Measurements from ENCODE around the gene CC2D2A. TPM values are rescaled to one million over a fixed set of nuclear protein-coding genes. Genes with fewer than 3 reads are reported as not detected.

Gene CC2D2A
- total and polyA plus RNA-seq, 2 experiments from 2014 or later: 13.9 to 15.8 TPM

DNA sequence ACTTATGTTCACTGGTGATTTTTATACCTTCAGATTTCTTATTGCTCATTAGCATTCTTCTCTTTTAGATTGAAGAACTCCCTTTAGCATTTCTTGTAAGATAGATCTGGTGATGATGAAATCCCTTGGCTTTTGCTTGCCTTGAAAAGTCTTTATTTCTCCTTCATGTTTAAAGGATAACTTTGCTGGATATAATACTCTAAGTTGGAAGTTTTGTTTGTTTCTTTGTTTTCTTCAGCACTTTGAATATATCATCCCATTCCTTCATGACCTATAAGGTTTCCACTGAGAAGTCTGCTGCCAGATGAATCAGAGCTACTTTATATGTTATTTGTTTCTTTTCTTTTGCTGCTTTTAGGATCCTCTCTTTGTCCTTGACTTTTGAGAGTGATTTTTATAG is 18.5 kb downstream of the CC2D2A start:
- no peak for ATAC-seq
- Histone ChIP-seq H3K4me1 (ENCODE audit: insufficient read depth) (no peaks in the 10 kb centered on the region; the same call in 1 of the 2 replicates), H3F3A (replicated peaks; ENCODE audit: low read depth) (no peaks in the 10 kb centered on the region), H3K9me2 (ENCODE audit: insufficient read depth) (0 out of 2 replicates have a peak, but pooled peaks cover 4% of the 10 kb centered on the region), H3K36me3 (ENCODE audit: insufficient read depth) (no peaks in the 10 kb centered on the region), H3K27ac (ENCODE audit: low read depth) (no peak overlapping the region), H3K27me3 (ENCODE audit: insufficient read depth) (no peaks in the 10 kb centered on the region), H3K4me2 (no peak overlapping the region), H3K4me3 (no peak overlapping the region), H3K79me2 (replicated peaks; ENCODE audit: insufficient read depth) (0 out of 2 replicates have a peak, but pooled peaks cover 3% of the 10 kb centered on the region), H2AFZ (no peak overlapping the region), H4K20me1 (replicated peaks; ENCODE audit: insufficient read depth) (no peaks in the 10 kb centered on the region)
- H3K4me1 Mint-ChIP-seq: no peaks in the 10 kb centered on the region
- no peak for DNase-seq (ENCODE audit: low spot score)
- no peaks in the 10 kb centered on the region for H3K27me3 Mint-ChIP-seq (ENCODE audit: insufficient read depth, low read depth, poor library complexity)
- peaks cover 6% of the 10 kb centered on the region; the same call in 2 of the 3 replicates for H3K9me3 Mint-ChIP-seq
- no peak overlapping the region for H3K27ac Mint-ChIP-seq
- H3K36me3 Mint-ChIP-seq (ENCODE audit: low read depth): peaks cover 32% of the 10 kb centered on the region
- TF ChIP-seq ZNF114 (CRISPR knock-in tag; IDR thresholded peaks at IDR 0.05): no peak
- TF ChIP-seq CTCF (conservative IDR thresholded peaks at IDR 0.05; ENCODE audit: low read depth in 2 of 2): no peak
- TF ChIP-seq POLR2AphosphoS5 (IDR thresholded peaks at IDR 0.05; ENCODE audit: low read depth): no peak
- no peak for TF ChIP-seq NANOG (IDR thresholded peaks at IDR 0.05; ENCODE audit: borderline replicate concordance)
- TF ChIP-seq CREB1 (CRISPR knock-in tag; IDR thresholded peaks at IDR 0.05; ENCODE audit: low read depth): no peak
- TF ChIP-seq JUNB (IDR thresholded peaks at IDR 0.05; ENCODE audit: unreplicated experiment): no peak
- TF ChIP-seq REST (IDR thresholded peaks at IDR 0.05; ENCODE audit: unreplicated experiment): no peak
- no peak for TF ChIP-seq ZNF462 (CRISPR knock-in tag; IDR thresholded peaks at IDR 0.05)
- TF ChIP-seq, protein P1, sequence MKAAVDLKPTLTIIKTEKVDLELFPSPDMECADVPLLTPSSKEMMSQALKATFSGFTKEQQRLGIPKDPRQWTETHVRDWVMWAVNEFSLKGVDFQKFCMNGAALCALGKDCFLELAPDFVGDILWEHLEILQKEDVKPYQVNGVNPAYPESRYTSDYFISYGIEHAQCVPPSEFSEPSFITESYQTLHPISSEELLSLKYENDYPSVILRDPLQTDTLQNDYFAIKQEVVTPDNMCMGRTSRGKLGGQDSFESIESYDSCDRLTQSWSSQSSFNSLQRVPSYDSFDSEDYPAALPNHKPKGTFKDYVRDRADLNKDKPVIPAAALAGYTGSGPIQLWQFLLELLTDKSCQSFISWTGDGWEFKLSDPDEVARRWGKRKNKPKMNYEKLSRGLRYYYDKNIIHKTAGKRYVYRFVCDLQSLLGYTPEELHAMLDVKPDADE (IDR thresholded peaks at IDR 0.05): no peak
- TF ChIP-seq EZH2phosphoT487 (IDR thresholded peaks at IDR 0.05; ENCODE audit: unreplicated experiment): no peak
- TF ChIP-seq ZNF331 (CRISPR knock-in tag; IDR thresholded peaks at IDR 0.05; ENCODE audit: low read depth): no peak
- no peak for TF ChIP-seq EZH2 (IDR thresholded peaks at IDR 0.05; ENCODE audit: low read depth, unreplicated experiment)
- no peak overlapping the region for H3K4me3 Mint-ChIP-seq
